GM12878 (cell line): Measurements from ENCODE around the gene BHLHA15. TPM values are rescaled to one million over a fixed set of nuclear protein-coding genes. Genes with fewer than 3 reads are reported as not detected.

Experiments used
- ATF7 ChIP-seq: fragments of 450-650 bp; IDR thresholded peaks from 2 replicates; pipeline ENCODE4 v1.6.1; 2016; ENCODE audit warnings: low read depth, mild to moderate bottlenecking
- BCLAF1 ChIP-seq: fragments of 450-650 bp; IDR thresholded peaks from 2 replicates; pipeline ENCODE4 v1.6.1; 2017; ENCODE audit warnings: antibody characterized with exemption, mild to moderate bottlenecking, moderate library complexity
- EZH2 ChIP-seq: IDR thresholded peaks from 2 replicates; pipeline ENCODE4 v1.6.1; 2012; ENCODE audit warnings: low read depth, mild to moderate bottlenecking, control low read depth, inconsistent platforms, low read length, borderline replicate concordance; ENCODE audit not compliant: control insufficient read depth
- FOS ChIP-seq: IDR thresholded peaks from 3 replicates; pipeline ENCODE4 v1.6.1; 2011; ENCODE audit warnings: borderline replicate concordance; ENCODE audit not compliant: insufficient read length; ENCODE audit errors: extremely low read depth
- JUNB ChIP-seq: IDR thresholded peaks from 2 replicates; pipeline ENCODE4 v1.6.1; 2016; ENCODE audit warnings: antibody characterized with exemption, mild to moderate bottlenecking
- MAX ChIP-seq: IDR thresholded peaks from 2 replicates; pipeline ENCODE4 v1.6.1; 2012; ENCODE audit warnings: low read depth, low read length, improper control_type of control experiment
- MYB ChIP-seq: fragments of 150-350 bp; IDR thresholded peaks from 2 replicates; pipeline ENCODE4 v1.6.1; 2014; ENCODE audit warnings: mild to moderate bottlenecking, low read depth, low read length, borderline replicate concordance
- NFYA ChIP-seq: IDR thresholded peaks from 2 replicates; pipeline ENCODE4 v1.6.1; 2011; ENCODE audit warnings: low read depth, mild to moderate bottlenecking, low read length, improper control_type of control experiment, borderline replicate concordance
- NFYB ChIP-seq: IDR thresholded peaks from 2 replicates; pipeline ENCODE4 v1.6.1; 2011; ENCODE audit warnings: low read depth, mild to moderate bottlenecking, low read length, improper control_type of control experiment, moderate library complexity; ENCODE audit not compliant: insufficient read depth
- NR2C1 ChIP-seq: fragments of 450-650 bp; IDR thresholded peaks from 2 replicates; pipeline ENCODE4 v1.6.1; 2017; ENCODE audit warnings: antibody characterized with exemption, mild to moderate bottlenecking, moderate library complexity
- NR2F1 ChIP-seq: fragments of 450-650 bp; conservative IDR thresholded peaks from 2 replicates; pipeline ENCODE4 v1.6.1; 2017; ENCODE audit warnings: mild to moderate bottlenecking
- PKNOX1 ChIP-seq: fragments of 450-650 bp; IDR thresholded peaks from 2 replicates; pipeline ENCODE4 v1.6.1; 2016; ENCODE audit warnings: mild to moderate bottlenecking
- POLR2AphosphoS5 ChIP-seq: IDR thresholded peaks from 2 replicates; pipeline ENCODE4 v1.6.1; 2011; ENCODE audit warnings: mild to moderate bottlenecking, low read length, inconsistent platforms
- RB1 ChIP-seq: fragments of 450-650 bp; formaldehyde crosslinking; IDR thresholded peaks from 2 replicates; pipeline ENCODE4 v1.6.1; 2017; ENCODE audit warnings: mild to moderate bottlenecking, borderline replicate concordance
- SMC3 ChIP-seq: IDR thresholded peaks from 2 replicates; pipeline ENCODE4 v1.6.1; 2011; ENCODE audit warnings: low read length, improper control_type of control experiment, borderline replicate concordance
- SREBF1 ChIP-seq: IDR thresholded peaks from 2 replicates; pipeline ENCODE4 v1.6.1; 2012; ENCODE audit warnings: mild to moderate bottlenecking, low read length
- SRF ChIP-seq, 2 experiments: IDR thresholded peaks; 2 replicates each; pipeline ENCODE4 v1.6.1; 2011; ENCODE audit warnings: low read depth in 2 of 2, low read length in 2 of 2, mild to moderate bottlenecking in 1 of 2, moderate library complexity in 1 of 2
- ZBTB33 ChIP-seq: fragments of 450-650 bp; IDR thresholded peaks from 2 replicates; pipeline ENCODE4 v1.6.1; 2017; ENCODE audit warnings: mild to moderate bottlenecking
- ZNF622 ChIP-seq: fragments of 450-650 bp; IDR thresholded peaks from 2 replicates; pipeline ENCODE4 v1.6.1; 2017; ENCODE audit warnings: mild to moderate bottlenecking, inconsistent platforms
- ZNF687 ChIP-seq: fragments of 450-650 bp; IDR thresholded peaks from 2 replicates; pipeline ENCODE4 v1.6.1; 2017; ENCODE audit warnings: mild to moderate bottlenecking, moderate library complexity
- polyA plus RNA-seq, 11 experiments: library from polyadenylated mRNA; depleted of rRNA in 4 of 11; unstranded in 6 of 11; stranded (reverse) in 5 of 11; fragments of >200 nt; fragmentation: Nextera tagmentation in 4 of 11; fragmentation: Illumina TruSeq in 1 of 11; extraction: Ambion mirVana in 4 of 11; extraction: Trizol in 1 of 11; gene quantifications; 1 replicate in 1 of 11; 2 replicates in 10 of 11; pipeline versions ENCODE4 v1.2.1 to v1.2.3, GENCODE V29; 2011 to 2016; ENCODE audit warnings: inconsistent platforms in 2 of 11, missing spikeins in 2 of 11, low read depth in 1 of 11
- total RNA-seq, 4 experiments: library from RNA; depleted of rRNA in 3 of 4; stranded (reverse); fragments of >200 nt in 3 of 4; fragmentation: Illumina TruSeq in 1 of 4; extraction: Trizol in 1 of 4; gene quantifications; 2 replicates each; pipeline versions ENCODE4 v1.2.1 to v1.2.3, GENCODE V29; 2013 to 2021

Gene BHLHA15
- total and polyA plus RNA-seq, 10 of the 15 experiments (the other 5 are each of a cell fraction or from before 2014, with no cell fraction given) = 0.54 to 4.2 (median 2.5) TPM; not detected in 4

- no peak for TF ChIP-seq BCLAF1
- no peak for TF ChIP-seq MAX
- no peak for TF ChIP-seq ZBTB33
- no peak for TF ChIP-seq NFYA
- TF ChIP-seq NR2F1 = peak; percentile 100
- no peak for TF ChIP-seq ATF7
- TF ChIP-seq SRF (IDR thresholded peaks at IDR 0.05; ENCODE audit: low read depth in 2 of 2, low read length in 2 of 2) = no peak
- peak; percentile 52; the same call in 1 of the 2 replicates for TF ChIP-seq RB1
- peak; percentile 95 for TF ChIP-seq NFYB
- TF ChIP-seq POLR2AphosphoS5 = no peak
- peak; percentile 24; the same call in 1 of the 2 replicates for TF ChIP-seq ZNF687
- TF ChIP-seq EZH2 = no peak
- peak; percentile 94 for TF ChIP-seq NR2C1
- no peak for TF ChIP-seq JUNB
- no peak for TF ChIP-seq PKNOX1
- TF ChIP-seq MYB = no peak
- TF ChIP-seq SREBF1 = no peak
- TF ChIP-seq FOS = peak; percentile 59
- no peak for TF ChIP-seq SMC3
- TF ChIP-seq ZNF622 = no peak
Observed at GRCh38 chr7:98251601-98252424, 40.6 kb downstream of the BHLHA15 start, which contains the start of gene TECPR1 (continued).
